Left kidney (tissue), 8 donors: ENCODE measurements around the gene TLR9. TPM values are rescaled to one million over a fixed set of nuclear protein-coding genes. Genes with fewer than 3 reads are reported as not detected.
"Not testable (repeated sequence)": the region's sequence is repeated elsewhere in the genome, so short reads cannot be mapped to it uniquely, and the experiment has no call there.

Experiments used
- DNase-seq: peaks from one replicate; pipeline ENCODE4 v3.0.0-alpha.2; 2013
- long read RNA-seq, 8 donors: transcript quantifications; one replicate each; lab custom pipeline, GENCODE V29; 2026
- polyA plus RNA-seq: library from polyadenylated mRNA; unstranded; fragments of 120-200 nt; gene quantifications from one replicate; pipeline ENCODE4 v1.2.1, GENCODE V29; 2013; ENCODE audit not compliant: insufficient read length

The TLR9 gene, protein sequence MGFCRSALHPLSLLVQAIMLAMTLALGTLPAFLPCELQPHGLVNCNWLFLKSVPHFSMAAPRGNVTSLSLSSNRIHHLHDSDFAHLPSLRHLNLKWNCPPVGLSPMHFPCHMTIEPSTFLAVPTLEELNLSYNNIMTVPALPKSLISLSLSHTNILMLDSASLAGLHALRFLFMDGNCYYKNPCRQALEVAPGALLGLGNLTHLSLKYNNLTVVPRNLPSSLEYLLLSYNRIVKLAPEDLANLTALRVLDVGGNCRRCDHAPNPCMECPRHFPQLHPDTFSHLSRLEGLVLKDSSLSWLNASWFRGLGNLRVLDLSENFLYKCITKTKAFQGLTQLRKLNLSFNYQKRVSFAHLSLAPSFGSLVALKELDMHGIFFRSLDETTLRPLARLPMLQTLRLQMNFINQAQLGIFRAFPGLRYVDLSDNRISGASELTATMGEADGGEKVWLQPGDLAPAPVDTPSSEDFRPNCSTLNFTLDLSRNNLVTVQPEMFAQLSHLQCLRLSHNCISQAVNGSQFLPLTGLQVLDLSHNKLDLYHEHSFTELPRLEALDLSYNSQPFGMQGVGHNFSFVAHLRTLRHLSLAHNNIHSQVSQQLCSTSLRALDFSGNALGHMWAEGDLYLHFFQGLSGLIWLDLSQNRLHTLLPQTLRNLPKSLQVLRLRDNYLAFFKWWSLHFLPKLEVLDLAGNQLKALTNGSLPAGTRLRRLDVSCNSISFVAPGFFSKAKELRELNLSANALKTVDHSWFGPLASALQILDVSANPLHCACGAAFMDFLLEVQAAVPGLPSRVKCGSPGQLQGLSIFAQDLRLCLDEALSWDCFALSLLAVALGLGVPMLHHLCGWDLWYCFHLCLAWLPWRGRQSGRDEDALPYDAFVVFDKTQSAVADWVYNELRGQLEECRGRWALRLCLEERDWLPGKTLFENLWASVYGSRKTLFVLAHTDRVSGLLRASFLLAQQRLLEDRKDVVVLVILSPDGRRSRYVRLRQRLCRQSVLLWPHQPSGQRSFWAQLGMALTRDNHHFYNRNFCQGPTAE
- polyA plus RNA-seq = 0.18 TPM
- long read RNA-seq, donor 1 = 0 reads
- long read RNA-seq, donor 2 = 0 reads
- long read RNA-seq, donor 3 = 0 reads
- long read RNA-seq, donor 4, partial matches to known transcripts = 0 of 1 reads
- long read RNA-seq, donor 4, other reads (novel, unspliced or antisense) = 0 of 1 reads
- long read RNA-seq, donor 5 = 0 reads
- long read RNA-seq, donor 6 = 0 reads
- long read RNA-seq, donor 7 = 0 reads
- long read RNA-seq, donor 8, partial matches to known transcripts = 0 of 1 reads
- long read RNA-seq, donor 8, other reads (novel, unspliced or antisense) = 0 of 1 reads

DNA sequence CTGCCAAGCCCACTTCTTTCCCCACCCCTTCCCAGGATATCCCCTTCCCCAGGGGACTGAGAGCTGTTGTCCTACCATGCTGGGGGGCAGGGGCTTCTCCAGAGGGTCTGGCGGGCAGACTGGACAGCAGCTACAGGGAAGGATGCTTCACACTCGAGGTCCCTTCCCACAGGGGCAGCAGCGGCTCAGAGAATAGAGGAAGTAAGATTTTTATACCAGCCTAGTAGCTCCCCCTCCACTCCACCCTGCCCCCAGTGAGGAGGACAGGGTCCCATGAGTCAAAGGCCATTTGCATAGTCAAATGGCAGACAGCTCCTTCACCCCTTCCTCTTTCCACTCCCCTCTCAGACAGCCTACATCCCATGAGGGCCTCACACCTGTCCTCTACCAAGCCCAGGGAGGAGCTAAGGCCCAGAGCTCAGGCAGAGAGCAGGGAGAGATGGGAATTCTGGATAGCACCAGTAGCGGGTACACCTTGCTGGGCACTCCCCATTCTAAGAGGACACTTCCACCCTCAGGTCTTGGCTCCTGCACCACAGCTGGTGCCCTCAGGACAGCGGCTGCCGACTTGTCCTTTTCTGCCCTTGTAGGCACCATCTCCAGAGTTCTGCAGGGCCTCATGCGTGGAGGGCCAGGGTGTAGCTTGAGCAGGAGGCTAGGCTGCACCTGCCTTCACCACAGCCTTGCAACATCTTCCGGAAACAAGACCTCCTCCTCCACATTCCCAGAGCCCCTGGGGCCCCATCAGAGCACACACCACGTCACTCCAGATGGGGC, at the start of gene TLR9:
Gene TLR9, minus strand, starts transcription at position 194 of the 777 bp plus-strand sequence. Its CDS starts 116 bp downstream, at position 78.
- no peak for DNase-seq

DNA sequence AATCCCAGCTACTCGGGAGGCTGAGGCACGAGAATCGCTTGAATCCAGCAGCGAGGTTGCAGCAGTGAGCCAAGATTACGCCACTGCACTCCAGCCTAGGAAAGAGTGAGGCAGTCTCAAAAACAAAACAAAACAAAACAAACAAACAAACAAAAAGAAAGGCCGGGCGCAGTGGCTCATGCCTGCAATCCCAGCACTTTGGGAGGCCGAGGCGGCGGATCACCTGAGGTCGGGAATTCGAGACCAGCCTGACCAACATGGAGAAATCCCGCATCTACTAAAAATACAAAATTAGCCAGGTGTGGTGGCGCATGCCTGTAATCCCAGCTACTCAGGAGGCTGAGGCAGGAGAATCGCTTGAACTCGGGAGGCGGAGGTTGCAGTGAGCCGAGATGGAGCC, 49.3 kb upstream of the TLR9 start:
- DNase-seq = not testable (repeated sequence)

DNA sequence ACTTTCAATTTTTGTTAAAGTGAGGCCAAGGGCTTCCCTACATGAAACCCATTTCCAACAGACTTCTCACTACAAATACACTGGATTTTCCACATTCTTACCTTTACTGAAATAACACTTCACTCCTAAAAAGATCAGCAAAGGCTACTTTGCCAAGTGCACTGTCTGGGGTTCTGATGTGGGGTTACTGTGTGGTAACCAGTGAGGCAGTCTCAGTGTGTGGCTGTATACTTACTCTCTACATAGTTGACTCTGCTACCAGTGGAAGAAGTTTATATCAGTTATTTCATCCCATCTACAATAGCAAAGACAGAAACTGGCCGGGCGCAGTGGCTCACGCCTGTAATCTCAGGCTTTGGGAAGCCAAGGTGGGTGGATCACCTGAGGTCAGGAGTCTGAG, 47.4 kb upstream of the TLR9 start:
- DNase-seq = no peak

DNA sequence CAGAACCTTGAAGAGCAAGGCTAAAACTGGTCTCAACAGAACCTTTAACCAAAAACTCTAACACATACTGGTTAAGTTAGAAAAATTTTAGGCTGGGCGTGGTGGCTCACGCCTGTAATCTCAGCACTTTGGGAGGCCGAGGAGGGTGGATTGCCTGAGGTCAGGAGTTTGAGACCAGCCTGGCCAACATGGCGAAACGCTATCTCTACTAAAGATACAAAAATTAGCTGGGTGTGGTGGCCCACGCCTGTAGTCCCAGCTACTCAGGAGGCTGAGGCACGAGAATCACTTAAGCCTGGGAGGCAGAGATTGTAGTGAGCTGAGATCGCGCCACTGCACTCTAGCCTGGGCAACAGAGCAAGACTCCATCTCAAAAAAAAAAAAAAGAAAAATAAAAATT, 46.7 kb upstream of the TLR9 start:
- DNase-seq = not testable (repeated sequence)

DNA sequence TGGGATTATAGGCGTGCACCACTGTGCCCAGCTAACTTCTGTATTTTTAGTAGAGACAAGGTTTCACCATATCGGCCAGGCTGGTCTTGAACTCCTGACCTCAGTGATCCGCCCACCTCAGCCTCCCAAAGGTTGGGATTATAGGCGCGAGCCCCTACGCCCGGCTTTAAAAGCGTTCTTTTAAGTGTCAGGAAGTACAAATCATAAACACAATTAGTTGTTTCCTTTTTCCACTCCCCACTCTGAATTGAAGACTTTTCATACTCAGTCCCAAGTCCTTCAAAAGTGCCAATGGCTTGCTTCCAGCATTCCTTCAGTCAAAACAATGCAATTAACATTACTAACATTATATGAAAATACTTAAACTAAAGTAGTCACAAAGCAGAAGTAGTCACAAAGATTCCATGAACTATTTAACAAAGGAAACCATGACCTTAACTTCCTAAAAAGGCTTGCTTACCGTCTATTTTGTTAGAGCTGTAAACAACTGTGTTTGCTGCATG, 44.9 kb upstream of the TLR9 start:
- no peak for DNase-seq

DNA sequence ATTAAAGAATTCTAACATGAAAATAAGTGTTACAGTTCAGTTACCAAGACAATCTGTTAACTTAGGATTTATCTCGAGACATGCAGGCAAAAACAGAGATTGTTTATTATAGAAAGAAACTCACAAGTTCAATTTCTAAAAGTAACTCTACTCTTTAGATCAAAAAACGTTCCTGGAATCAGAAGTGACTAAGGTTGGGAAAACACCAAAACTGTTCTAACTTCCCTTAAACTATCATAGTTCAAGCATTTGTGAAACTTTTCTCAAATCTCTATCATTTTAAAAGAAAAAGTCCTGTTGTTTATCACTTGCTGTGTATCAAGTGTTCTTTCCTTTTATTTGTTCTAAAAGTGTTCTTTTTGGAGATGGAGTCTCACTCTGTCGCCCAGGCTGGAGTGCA, 44.3 kb upstream of the TLR9 start:
- no peak for DNase-seq

DNA sequence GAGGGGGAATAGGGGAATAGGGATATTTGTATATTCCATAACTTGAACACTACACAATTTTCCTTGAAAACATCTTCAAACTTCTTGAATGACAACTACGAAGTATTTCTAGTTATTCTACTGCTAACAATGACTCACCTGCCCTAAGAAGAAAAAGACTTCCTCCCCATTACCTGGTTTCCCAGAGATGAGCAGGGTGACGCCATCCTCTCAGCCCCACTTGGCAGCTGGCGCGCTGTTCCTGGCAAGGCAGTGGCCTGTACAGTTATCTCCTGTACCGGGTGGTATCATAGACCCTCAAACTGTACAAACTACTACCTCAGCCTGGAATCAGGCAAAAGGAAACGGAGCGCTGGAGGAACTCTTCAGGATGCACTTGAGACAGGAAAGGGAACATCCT, 42.6 kb upstream of the TLR9 start:
- no peak for DNase-seq

DNA sequence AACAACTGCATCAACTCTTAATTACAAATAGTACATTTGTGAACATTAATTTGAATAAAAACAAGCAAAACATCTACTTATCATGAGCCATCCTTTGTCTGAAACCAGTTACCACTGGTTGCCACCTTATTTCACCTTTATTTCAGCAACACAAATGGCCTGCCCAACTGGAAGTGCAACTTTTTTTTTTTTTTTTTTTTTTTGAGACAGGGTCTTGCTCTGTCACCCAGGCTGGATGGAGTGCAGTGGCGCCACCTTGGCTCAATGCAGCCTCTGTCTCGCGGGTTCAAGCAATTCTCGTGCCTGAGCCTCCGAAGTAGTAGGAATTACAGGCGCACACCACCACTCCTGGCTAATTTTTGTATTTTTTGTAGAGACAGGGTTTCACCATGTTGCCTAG, 39.9 kb upstream of the TLR9 start:
- no peak for DNase-seq

DNA sequence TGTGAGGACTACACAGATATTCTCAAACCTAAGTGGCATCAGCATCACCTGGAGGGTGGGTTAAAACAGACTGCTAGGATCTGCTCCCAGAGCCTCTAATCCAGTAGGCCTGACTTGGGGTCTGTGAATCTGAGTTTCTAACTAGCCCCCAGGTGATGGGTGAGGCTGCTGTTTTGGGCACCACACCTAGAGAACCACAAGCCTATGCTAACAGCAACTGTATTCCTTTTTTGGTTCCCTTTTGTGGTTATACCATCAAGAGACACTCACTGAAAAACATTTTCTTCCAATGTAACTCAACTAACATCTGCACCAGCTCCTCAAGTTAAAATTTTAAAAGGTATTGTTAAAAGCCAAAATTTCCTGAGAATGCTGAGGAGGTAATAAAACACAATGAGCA, 37.0 kb upstream of the TLR9 start:
- no peak for DNase-seq

DNA sequence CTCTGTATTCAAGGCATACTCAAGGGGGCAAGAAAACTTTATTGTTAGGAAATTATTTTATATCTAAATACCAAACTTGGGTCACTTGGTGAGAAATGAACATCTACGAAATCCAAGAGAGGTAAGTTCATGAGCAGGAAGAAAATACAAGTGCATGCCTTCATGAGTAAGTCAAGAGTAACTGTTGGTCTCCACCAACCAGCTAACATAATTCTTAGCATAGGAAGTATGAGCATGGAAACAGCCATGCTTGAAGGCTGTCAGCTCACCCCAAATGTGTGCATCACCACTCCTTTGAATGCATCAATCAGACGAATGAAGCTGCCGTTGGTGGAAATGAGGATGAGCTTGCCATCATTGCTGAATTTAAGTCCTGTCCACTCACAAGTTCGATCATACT, 34.0 kb upstream of the TLR9 start:
- no peak for DNase-seq

DNA sequence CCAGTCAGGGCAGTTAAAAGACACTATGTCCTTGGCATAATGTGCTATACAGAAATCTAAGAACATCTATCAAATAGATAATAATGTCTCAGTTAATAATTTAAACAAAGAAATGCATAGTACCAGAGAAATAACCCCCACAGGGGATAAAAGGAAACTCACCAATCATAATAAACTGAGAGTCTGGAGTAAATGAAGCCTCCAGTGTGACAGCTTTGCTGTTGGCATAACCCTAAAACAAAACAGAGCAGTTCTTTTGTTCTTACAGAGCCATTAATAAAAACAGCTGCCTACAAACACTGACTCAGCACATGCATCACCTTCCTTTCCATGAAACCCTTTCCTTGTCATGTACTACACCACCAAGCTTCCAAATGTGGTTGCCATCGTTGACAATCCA, 33.6 kb upstream of the TLR9 start:
- DNase-seq = no peak

DNA sequence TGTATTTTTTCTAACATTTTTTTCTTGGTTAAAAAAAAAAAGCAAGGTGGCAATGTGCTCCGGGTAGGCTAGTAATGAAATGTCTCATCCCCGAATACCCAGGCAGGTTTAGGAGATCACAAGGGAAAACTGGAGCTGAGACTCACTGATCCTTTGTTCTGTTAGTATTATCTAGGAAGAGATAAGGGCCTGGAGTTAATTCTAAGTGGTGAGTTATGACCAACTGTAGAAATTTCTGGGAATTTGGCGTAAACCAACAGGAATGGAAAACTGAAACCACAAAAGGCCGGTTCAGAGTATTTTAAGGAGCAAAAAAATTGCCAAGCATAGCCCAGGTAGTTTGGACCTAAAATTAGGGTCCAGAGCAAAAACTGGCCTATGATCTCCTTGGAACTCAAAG, 32.5 kb upstream of the TLR9 start:
- no peak for DNase-seq

DNA sequence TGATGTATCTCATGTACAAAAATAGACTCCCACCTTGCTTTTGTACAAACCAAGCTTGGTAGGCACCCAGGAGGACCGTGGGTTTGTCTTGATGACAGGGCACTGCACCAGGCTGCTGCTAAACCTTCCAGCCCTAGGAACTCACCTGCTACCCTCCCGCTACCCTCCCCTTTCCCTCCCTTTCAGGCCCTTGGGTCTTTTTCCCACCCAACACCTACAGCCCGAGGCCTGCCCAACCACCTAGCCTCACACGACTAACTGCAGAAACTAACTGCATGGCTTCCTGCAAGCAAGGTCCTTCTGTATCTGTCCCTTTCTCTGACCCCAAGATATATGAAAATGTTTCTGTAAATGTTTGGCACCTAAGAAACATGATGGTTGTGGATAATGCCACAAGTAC, 31.2 kb upstream of the TLR9 start:
- DNase-seq = no peak

DNA sequence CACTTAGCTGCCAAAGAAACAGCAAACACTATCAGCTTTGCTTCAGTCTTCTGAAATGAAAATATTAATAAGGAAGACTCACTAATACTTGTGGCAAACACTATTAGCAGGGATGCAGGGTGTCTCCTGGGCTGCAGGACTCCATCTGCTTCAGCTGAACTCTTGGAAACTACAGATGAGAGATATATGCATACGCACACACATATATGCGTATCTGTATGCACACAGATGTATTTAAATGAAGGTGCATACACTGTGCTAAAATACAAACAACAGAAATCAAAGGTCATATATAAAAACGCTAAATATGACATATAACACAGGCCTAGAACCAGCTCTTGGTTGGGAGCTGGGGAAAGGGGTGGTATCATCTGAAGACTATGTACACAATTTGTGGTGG, 30.7 kb upstream of the TLR9 start:
- no peak for DNase-seq

DNA sequence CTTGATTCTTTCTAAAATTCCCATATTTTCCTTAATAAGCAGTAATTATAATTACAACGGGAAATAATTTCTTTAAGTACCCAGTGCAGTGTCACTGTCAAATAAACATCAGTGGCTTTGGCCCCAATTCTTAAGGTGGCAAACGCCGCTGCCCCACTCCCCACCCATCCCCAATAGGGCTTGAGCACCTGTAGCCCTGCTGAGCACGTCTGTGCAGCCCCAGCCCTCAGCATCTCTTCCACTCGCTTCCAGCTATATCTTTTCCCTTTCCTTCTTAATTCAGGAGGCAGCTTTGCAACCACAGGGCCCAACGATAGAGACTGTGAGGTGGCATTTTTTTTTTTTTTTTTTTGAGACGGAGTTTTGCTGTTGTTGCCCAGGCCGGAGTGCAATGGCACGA, 29.2 kb upstream of the TLR9 start:
- no peak for DNase-seq

DNA sequence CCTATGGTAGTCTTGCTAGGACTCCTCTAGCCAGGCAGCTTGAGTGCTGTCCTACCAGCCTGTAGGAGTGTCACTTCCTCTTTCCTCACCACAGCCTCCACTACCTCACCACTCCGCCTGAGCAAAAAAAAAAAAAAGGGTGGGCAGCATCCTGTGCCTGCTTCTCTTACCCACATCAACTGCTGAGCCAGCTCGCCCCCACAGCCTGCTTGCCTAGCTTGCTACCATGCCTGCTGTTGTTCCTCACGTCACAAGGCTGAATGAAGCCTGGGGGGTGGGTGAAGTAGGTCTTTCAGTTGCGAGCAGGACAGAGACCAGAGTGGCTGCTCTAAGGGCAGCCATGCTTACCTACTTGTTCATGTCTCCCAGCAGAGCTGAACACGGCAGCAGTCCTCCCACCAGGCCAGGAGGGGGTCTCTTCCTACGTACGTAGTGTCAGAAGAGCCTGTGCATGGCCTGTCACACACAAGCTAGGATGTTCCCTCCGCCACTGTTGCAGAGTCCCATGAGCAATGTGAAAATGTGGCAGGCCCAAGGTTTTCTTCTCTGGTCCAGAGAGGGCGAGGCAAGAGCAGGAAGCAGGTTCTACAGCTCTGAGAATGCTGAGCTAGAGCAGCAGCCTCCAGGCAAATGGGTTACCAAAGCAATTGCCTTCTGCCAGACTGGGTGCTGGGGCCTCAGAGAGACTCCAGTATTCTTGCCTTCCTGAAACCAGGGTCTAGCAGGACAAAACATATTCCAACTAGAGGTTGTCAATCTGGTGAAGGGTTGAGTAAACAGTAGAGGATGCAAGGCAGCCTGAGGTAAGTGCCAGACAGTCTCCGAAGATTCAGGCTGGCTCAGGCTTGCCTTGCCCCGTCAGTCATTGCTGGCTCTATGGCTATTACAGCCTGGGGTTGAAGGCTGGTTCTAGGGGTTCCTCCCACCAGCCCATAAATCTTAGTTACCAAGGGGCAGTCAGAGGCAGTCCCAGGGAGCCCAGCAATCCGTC, 28.2 kb upstream of the TLR9 start:
- DNase-seq = no peak

DNA sequence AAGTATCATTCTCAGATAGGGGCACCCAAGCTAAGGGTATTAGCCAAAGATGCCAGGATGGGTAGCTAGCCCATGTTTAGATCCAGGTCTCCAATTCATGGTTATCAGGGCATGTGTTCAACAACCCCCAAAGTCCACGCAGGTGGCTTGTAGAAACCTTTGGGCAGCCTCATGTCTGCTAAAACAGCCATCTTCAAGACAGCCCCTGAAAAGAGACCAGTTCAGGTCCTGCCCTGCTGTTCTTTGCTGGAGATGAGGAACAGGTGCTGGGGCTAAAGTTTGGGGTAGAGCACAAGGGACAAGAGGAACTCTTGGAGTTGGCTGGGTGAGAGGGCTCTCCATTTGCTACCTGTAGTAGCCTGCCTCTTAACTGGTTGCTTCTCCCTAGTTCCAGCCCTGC, 24.7 kb upstream of the TLR9 start:
- no peak for DNase-seq

DNA sequence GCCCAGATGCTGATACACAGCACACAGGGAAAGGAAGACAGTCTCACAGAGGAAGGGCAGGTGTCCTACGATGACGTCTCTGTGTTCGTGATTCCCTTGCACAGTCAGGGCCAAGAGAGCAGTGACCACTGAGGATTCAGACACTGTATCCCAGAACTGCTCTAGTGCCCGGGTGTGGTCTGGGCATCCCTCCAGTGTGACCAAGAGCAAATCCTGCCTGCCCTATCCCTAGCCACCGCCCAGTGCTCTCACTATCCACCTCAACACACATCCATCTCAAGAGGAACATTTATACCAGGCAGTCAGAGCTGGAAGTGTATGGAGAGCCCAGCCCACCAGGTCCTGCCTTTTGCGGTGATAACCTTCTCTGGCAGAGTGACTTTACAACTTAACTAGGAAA, 24.2 kb upstream of the TLR9 start:
- DNase-seq = no peak

DNA sequence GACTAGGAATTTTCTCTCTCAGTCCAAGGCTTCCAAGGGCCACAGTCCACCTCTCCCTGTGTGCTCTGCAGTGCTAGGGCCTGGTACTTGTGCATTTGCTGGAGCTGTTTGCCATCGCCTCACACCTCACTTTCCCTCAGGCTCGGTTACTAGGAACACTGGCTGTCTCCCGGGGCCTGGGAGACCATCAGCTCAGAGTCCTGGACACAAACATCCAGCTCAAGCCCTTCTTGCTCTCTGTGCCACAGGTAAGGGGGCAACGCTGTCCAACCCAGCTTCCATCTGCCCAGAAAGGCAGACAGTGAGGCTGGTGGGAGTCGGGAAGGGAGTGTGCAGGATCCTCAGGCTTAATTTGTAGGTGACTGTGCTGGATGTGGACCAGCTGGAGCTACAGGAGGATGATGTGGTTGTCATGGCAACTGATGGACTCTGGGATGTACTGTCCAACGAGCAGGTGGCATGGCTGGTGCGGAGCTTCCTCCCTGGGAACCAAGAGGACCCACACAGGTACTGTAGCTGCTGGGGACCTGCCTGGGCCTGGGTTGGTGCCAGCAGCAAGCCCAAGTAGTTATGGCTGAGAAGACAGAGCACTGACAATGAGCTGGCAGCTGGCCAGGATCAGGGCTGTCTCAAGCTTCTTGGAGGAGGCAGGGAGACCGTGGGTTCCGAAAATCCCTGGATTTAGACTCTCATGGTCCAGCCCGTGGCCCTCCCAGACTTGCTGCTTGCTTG, 23.5 kb upstream of the TLR9 start:
- DNase-seq = no peak
